H1 (cell line): Measurements from ENCODE around the gene SHROOM4.

Experiments used
- CTCF ChIP-seq, 3 experiments: IDR thresholded peaks; 1 replicate in 2 of 3; 2 replicates in 1 of 3; pipeline versions ENCODE4 v1.5.1 to v1.6.1; 2011; ENCODE audit warnings: low read length in 3 of 3, mild to moderate bottlenecking in 3 of 3, inconsistent platforms in 2 of 3, low read depth in 1 of 3, moderate library complexity in 1 of 3; ENCODE audit not compliant: insufficient read depth in 1 of 3; ENCODE audit errors: control extremely low read depth in 1 of 3
- POLR2A ChIP-seq, 2 experiments: IDR thresholded peaks; 1 replicate in 1 of 2; 2 replicates in 1 of 2; pipeline ENCODE4 v1.6.1; 2011; ENCODE audit warnings: low read depth in 2 of 2, low read length in 2 of 2, mild to moderate bottlenecking in 2 of 2; ENCODE audit errors: control extremely low read depth in 1 of 2
- POLR2AphosphoS5 ChIP-seq: IDR thresholded peaks from 2 replicates; pipeline ENCODE4 v1.6.1; 2011; ENCODE audit warnings: low read depth, low read length

- TF ChIP-seq POLR2AphosphoS5 (no peak), CTCF (IDR thresholded peaks at IDR 0.05; ENCODE audit: control extremely low read depth in 1 of 3, insufficient read depth in 1 of 3, low read depth in 1 of 3, low read length in 3 of 3) (no peak), POLR2A (IDR thresholded peaks at IDR 0.05; ENCODE audit: control extremely low read depth in 1 of 2, low read depth in 2 of 2, low read length in 2 of 2) (no peak)
These were observed 169.5 kb downstream of the SHROOM4 start for GRCh38 chrX:50644496-50644895.
